K562 (cell line): ENCODE data around the gene PIK3C2G.

Experiments used
- CREB1 ChIP-seq, 2 experiments: sonication (generic) in 1 of 2; formaldehyde crosslinking in 1 of 2; IDR thresholded peaks; 2 replicates each; pipeline versions ENCODE4 v1.6.1 to v1.8.0; 2012 to 2022; ENCODE audit warnings: inconsistent platforms in 1 of 2, mild to moderate bottlenecking in 1 of 2, missing genetic modification reagents in 1 of 2, moderate library complexity in 1 of 2
- MXI1 ChIP-seq: IDR thresholded peaks from 2 replicates; pipeline ENCODE4 v1.6.1; 2011; ENCODE audit warnings: low read depth, mild to moderate bottlenecking, improper control_type of control experiment, low read length
- TF ChIP-seq, protein P1 (sequence below), 3 experiments: IDR thresholded peaks in 2 of 3; conservative IDR thresholded peaks in 1 of 3; 2 replicates each; pipeline ENCODE4 v1.5.1; 2011 to 2012; ENCODE audit warnings: low read length in 3 of 3, mild to moderate bottlenecking in 3 of 3, control low read depth in 2 of 3, improper control_type of control experiment in 1 of 3, inconsistent platforms in 1 of 3, low read depth in 1 of 3, mixed read lengths in 1 of 3, moderate library complexity in 1 of 3; ENCODE audit not compliant: insufficient read depth in 2 of 3

DNA sequence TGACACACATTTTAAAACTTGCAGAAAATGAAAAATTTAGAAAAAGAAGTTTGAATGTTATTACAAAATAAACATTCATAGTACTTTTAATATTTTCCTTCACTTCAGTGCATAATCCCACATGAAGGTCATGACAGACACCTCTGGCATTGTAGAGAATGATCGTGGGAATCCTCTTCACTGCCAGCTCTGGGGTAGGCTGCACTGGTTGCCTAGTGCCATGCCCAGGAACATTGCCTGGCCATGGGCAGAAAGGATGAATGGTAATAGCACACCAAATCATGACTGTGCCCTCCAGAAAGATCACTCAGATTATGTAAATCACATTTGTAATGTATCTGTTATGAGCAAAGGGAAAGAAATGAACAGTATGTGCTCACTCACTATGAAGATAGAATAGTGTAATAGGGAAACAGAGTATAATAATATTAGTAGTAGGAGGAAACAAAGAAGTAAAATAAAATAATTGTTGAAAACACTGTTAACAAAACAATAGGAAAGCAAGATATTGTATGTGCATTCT, 314.8 kb downstream of the PIK3C2G start:
- TF ChIP-seq, protein P1, sequence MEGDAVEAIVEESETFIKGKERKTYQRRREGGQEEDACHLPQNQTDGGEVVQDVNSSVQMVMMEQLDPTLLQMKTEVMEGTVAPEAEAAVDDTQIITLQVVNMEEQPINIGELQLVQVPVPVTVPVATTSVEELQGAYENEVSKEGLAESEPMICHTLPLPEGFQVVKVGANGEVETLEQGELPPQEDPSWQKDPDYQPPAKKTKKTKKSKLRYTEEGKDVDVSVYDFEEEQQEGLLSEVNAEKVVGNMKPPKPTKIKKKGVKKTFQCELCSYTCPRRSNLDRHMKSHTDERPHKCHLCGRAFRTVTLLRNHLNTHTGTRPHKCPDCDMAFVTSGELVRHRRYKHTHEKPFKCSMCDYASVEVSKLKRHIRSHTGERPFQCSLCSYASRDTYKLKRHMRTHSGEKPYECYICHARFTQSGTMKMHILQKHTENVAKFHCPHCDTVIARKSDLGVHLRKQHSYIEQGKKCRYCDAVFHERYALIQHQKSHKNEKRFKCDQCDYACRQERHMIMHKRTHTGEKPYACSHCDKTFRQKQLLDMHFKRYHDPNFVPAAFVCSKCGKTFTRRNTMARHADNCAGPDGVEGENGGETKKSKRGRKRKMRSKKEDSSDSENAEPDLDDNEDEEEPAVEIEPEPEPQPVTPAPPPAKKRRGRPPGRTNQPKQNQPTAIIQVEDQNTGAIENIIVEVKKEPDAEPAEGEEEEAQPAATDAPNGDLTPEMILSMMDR (IDR thresholded peaks at IDR 0.05 in 2 of 3, conservative IDR thresholded peaks at IDR 0.05 in 1 of 3; ENCODE audit: insufficient read depth in 2 of 3, low read depth in 1 of 3, low read length in 3 of 3) = no peak
- no peak for TF ChIP-seq CREB1 (IDR thresholded peaks at IDR 0.05)
- TF ChIP-seq CREB1 (CRISPR knock-in tag; IDR thresholded peaks at IDR 0.05) = no peak
- TF ChIP-seq MXI1 = no peak
